SKM-1 treated with dmso at 0.1 percent for 144 hours (cell line): Measurements from ENCODE around the gene VSIG10L.

Source experiments
- DNase-seq: peaks from one replicate; lab custom pipeline; 2025; ENCODE audit not compliant: unreplicated experiment; lab: John Stamatoyannopoulos, UW

Gene VSIG10L

GRCh38 chr19:51365965-51366388 lies 24.0 kb upstream of the VSIG10L start, which contains the start of gene ETFB:
ETFB (minus strand) TSS chr19:51366388; CDS start chr19:51366326, 62 bp downstream.
- no peak for DNase-seq

- no peak for DNase-seq
These were observed 23.4 kb upstream of the VSIG10L start for GRCh38 chr19:51365211-51365964.

- no peak for DNase-seq
These were observed 22.5 kb upstream of the VSIG10L start for GRCh38 chr19:51364200-51365106.

- DNase-seq: no peak
These were observed 19.3 kb upstream of the VSIG10L start for GRCh38 chr19:51361239-51361638.

- DNase-seq: no peak
These were observed 17.4 kb upstream of the VSIG10L start for GRCh38 chr19:51359294-51359693.

- DNase-seq: no peak
These were observed 16.0 kb upstream of the VSIG10L start for GRCh38 chr19:51357952-51358351.

- no peak for DNase-seq
These were observed 14.3 kb upstream of the VSIG10L start for GRCh38 chr19:51356159-51356801.

GRCh38 chr19:51354742-51355148 lies 12.8 kb upstream of the VSIG10L start:
- DNase-seq: no peak

- DNase-seq: no peak
These were observed 12.3 kb upstream of the VSIG10L start for GRCh38 chr19:51354103-51354741.

GRCh38 chr19:51352783-51353360 lies 10.9 kb upstream of the VSIG10L start:
- DNase-seq: no peak

GRCh38 chr19:51351266-51351990 lies 9.5 kb upstream of the VSIG10L start:
- DNase-seq: no peak

- DNase-seq: no peak
These were observed 5.4 kb upstream of the VSIG10L start for GRCh38 chr19:51347209-51347928.

GRCh38 chr19:51346742-51347141 lies 4.8 kb upstream of the VSIG10L start:
- no peak for DNase-seq

- no peak for DNase-seq
These were observed 3.2 kb upstream of the VSIG10L start for GRCh38 chr19:51345076-51345620.

- DNase-seq: no peak
These were observed 961 bp upstream of the VSIG10L start for GRCh38 chr19:51342631-51343569.

GRCh38 chr19:51341066-51341465 lies 873 bp downstream of the VSIG10L start:
- DNase-seq: no peak

GRCh38 chr19:51339687-51340656 lies 2.0 kb downstream of the VSIG10L start:
- DNase-seq: peak; percentile 66
